ENCODE data around the gene DYNLL1.

GRCh38 chr12:120488057-120488640, 7.8 kb upstream of the DYNLL1 start:
- TF ChIP-seq CTCF (IDR thresholded peaks at IDR 0.05; ENCODE audit: borderline replicate concordance, extremely low read depth, low read length, poor library complexity, severe bottlenecking), result no peak
- no peak for TF ChIP-seq EZH2 (IDR thresholded peaks at IDR 0.05; ENCODE audit: borderline replicate concordance, low read depth, low read length, severe bottlenecking)
